AG09319 (cell line): ENCODE data around the gene ALDOB.
A peak's percentile ranks its signal among the peaks of the same experiment; 100 is the strongest.

ENCODE experiments used
- DNase-seq: peaks from one replicate; pipeline ENCODE4 v3.0.0-alpha.2; 2010; ENCODE audit warnings: low read depth; ENCODE audit errors: extremely low read depth
- TF ChIP-seq, protein P1 (sequence below): IDR thresholded peaks from 2 replicates; pipeline ENCODE4 v1.5.1; 2011; ENCODE audit warnings: low read depth, mild to moderate bottlenecking, inconsistent platforms, low read length, moderate library complexity

The ALDOB gene

DNA sequence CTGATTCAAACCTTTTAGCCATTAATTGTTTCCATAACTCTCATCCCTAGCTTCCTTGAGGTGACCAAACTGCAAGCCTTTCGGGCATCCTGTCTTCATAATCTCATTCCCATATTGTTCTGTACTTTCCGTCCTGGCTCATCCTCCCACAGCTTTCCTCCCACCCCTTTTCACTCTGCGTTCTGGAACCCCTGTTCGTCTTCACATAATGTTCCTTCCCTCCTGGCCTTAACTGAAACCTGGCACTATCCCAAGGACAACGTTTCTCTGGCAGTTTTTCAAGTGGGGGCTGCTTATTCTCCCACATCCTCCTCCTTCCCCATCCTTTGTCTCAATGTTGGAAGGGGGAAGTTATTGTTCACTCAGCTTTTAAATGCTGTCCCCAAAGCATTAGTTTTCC is 35.5 kb downstream of the ALDOB start:
- DNase-seq, result no peak
- TF ChIP-seq, protein P1, sequence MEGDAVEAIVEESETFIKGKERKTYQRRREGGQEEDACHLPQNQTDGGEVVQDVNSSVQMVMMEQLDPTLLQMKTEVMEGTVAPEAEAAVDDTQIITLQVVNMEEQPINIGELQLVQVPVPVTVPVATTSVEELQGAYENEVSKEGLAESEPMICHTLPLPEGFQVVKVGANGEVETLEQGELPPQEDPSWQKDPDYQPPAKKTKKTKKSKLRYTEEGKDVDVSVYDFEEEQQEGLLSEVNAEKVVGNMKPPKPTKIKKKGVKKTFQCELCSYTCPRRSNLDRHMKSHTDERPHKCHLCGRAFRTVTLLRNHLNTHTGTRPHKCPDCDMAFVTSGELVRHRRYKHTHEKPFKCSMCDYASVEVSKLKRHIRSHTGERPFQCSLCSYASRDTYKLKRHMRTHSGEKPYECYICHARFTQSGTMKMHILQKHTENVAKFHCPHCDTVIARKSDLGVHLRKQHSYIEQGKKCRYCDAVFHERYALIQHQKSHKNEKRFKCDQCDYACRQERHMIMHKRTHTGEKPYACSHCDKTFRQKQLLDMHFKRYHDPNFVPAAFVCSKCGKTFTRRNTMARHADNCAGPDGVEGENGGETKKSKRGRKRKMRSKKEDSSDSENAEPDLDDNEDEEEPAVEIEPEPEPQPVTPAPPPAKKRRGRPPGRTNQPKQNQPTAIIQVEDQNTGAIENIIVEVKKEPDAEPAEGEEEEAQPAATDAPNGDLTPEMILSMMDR, result no peak

DNA sequence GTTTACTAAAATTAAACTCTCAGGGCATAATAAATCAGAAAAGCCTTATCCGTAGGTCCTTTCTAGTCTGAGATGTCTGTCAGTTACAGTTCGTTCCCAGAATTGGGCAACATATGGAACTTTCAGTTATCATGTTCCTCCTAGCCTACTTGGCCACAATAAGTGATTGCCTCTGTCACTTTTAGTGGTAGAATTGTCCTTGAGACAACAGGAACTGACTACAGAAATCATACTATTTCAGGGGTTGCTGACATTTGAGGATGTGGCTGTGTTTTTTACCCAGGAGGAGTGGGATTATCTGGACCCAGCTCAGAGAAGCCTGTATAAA is 36.0 kb downstream of the ALDOB start:
- TF ChIP-seq, protein P1, result no peak
- no peak for DNase-seq

DNA sequence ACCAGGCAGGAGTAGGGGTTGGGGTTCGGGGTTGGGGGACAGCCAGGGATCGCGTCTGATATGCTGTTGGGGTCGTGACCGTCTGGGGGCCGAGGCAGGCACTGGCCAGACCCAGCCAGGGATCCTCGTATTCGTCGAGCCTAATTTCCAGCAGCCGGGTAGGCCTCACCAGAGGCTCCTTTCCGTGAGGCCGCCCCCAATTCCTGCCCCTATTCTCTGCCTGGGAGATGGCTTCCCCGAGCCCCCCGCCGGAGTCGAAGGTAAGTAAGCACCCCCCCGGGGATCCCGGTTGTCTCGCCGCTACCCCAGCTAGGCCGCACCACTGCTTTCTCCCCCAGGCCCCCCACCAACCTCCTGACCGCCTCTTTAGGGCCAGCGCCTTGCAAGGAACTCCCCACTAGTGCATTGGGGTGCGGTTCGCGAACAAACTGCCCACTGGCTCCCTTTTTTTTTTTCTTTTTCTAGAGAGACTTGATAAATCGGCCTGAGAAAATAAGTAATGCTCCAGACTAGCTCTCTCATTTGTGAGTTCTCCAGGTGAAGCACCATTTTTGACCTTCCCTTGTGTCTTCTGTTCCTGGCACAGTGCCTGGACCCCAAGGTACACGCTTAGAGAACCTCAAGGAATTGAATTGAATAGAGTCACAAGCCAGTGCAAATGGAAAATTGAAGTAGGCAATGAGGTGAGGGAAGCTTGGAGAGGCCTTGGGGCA is 36.5 kb downstream of the ALDOB start:
- TF ChIP-seq, protein P1, result no peak
- no peak for DNase-seq

DNA sequence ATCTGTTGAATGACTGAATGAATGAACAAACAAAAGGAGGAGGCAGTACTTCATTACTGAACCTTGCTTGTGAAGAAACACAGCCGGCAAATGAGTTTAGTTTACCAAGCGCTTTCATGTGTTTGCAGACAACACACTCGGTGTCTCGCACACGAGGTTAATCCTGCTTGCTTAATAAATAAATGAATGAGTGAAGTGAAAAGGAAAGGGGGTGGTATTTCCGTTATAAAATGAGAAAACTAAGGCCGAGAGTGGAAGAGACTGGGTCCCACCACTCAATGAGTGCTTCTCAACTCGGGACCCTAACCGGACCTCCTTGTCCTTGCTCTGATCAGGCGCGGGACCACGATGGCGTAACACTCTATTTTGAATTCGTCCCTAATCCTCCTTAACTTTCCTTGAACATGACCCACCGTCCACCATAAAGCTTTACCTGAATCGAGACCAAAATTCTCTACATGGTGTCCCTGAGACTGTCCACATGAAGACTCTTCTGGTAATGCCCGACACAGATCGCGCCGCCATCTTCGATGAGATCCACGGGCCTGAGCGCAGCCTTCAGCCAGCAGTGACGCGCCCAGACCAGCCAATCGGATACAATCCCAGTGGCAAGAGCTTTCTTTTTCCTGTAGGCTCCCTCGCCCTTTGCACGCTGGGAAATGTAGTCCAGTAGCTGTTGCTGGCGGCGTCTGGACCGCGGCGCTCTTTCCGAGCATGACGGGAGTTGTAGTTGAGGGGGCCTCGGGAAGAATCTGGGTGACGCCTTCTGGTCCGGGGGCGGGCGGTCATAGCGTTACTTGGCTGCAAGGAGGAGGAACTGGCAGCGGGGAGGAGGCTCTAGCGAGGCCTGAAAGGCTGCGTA is 37.3 kb downstream of the ALDOB start, which contains the start of the genes MRPL50 and ZNF189:
Gene MRPL50, minus strand, starts transcription at position 551 of the 862 bp plus-strand sequence. Its CDS starts 26 bp downstream, at position 525.
Gene ZNF189, plus strand, starts transcription at position 784 of the 862 bp plus-strand sequence. CDS start 306 bp downstream, outside the sequence.
- peak; percentile 96 for DNase-seq
- TF ChIP-seq, protein P1, result no peak

DNA sequence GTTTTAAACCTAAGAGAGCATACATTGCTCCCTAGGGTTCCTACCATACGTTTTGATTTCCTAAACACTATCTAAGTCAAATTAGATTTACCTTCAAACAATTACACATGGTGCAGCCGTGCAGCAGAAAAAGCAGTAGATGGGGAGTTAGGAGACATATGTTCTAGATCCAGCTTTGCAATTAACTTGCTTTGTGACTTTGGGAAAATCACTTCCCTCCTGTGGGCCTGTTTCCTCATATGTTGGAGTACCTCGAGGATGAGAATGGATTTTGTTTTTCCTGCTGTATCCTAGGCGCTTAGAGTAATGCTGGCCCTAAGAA is 37.9 kb downstream of the ALDOB start:
- no peak for DNase-seq
- TF ChIP-seq, protein P1, result no peak

DNA sequence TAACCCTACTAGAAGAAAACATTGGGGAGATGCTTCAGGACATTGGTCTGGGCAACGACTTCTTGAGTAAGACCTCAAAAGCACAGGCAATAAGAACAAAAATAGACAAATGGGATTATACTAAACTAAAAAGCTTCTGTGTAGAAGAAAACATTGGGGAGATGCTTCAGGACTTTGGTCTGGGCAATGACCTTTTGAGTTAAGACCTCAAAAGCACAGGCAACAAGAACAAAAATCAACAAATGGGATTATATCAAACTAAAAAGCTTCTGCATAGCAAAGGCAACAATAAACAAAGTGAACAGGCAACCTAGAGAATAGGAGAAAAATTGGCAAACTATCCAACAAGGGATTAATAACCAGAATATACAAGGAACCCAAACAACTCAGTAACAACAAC is 40.9 kb downstream of the ALDOB start:
- TF ChIP-seq, protein P1, result no peak
- no peak for DNase-seq

DNA sequence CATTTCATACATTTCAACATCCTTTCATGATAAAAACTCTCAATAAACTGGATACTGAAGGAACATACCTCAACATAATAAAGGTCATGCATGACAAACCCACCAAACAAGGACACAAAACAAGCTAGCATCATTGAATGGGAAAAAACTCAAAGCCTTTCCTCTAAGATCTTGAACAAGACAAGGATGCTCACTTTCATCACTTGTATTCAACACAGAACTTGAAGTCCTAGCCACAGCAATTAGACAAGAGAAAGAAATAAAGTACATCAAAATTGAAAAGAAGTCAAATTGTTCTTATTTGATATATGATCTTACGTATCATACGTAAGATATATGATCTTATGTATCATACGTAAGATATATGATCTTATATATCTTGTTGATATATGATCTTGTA is 42.4 kb downstream of the ALDOB start:
- TF ChIP-seq, protein P1, result no peak
- DNase-seq, result no peak
